Stomach (tissue), 4 donors: ENCODE measurements around the gene CBR3.
A peak's percentile ranks its signal among the peaks of the same experiment; 100 is the strongest.

Experiments
- CTCF ChIP-seq, 7 experiments: fragments of 450-650 bp in 4 of 7; fragments of 200-600 bp in 3 of 7; sonication (generic) in 3 of 7; IDR thresholded peaks; one replicate each; pipeline ENCODE4 v1.5.1; 2016 to 2019; ENCODE audit warnings: antibody characterized with exemption in 7 of 7, control low read depth in 2 of 7, mild to moderate bottlenecking in 1 of 7
- EP300 ChIP-seq: sonication (generic); formaldehyde crosslinking; IDR thresholded peaks from one replicate; pipeline ENCODE4 v1.6.1; 2017; ENCODE audit warnings: antibody characterized with exemption
- POLR2A ChIP-seq, 4 donors: fragments of 450-650 bp; IDR thresholded peaks; one replicate each; pipeline ENCODE4 v1.6.1; 2016; ENCODE audit warnings: antibody characterized with exemption in 4 of 4, control low read depth in 2 of 4, mild to moderate bottlenecking in 1 of 4, moderate library complexity in 1 of 4
- POLR2AphosphoS5 ChIP-seq, 3 donors: sonication (generic); formaldehyde crosslinking; IDR thresholded peaks; one replicate each; pipeline ENCODE4 v1.6.1; 2016; ENCODE audit warnings: antibody characterized with exemption in 3 of 3

GRCh38 chr21:36188081-36188681, 53.3 kb downstream of the CBR3 start:
- TF ChIP-seq POLR2AphosphoS5 (IDR thresholded peaks at IDR 0.05) (peak in 2 of 3 donors; percentile 48 to 76), EP300 (no peak), CTCF (IDR thresholded peaks at IDR 0.05) (peak in 1 of 7 experiments; percentile 25), POLR2A (IDR thresholded peaks at IDR 0.05) (no peak)
